HepG2 (cell line): Measurements from ENCODE around the gene NFE2. TPM values are rescaled to one million over a fixed set of nuclear protein-coding genes. Genes with fewer than 3 reads are reported as not detected.

Experiments
- ARNT2 ChIP-seq: sonication (generic); formaldehyde crosslinking; IDR thresholded peaks from 2 replicates; pipeline ENCODE4 v1.8.0; 2022; ENCODE audit warnings: mild to moderate bottlenecking, low read depth, missing genetic modification reagents, moderate library complexity
- EP300 ChIP-seq, 3 experiments: sonication (generic) in 1 of 3; formaldehyde crosslinking in 1 of 3; IDR thresholded peaks; 2 replicates each; pipeline versions ENCODE4 v1.5.1 to v1.6.1; 2011 to 2020; ENCODE audit warnings: low read depth in 2 of 3, low read length in 2 of 3, borderline replicate concordance in 1 of 3, improper control_type of control experiment in 1 of 3, mild to moderate bottlenecking in 1 of 3, missing genetic modification reagents in 1 of 3, moderate library complexity in 1 of 3
- GMEB2 ChIP-seq: IDR thresholded peaks from 2 replicates; pipeline ENCODE4 v1.6.1; 2016; ENCODE audit warnings: missing biosample characterization, missing genetic modification reagents, low read depth
- HDAC1 ChIP-seq: sonication (generic); formaldehyde crosslinking; IDR thresholded peaks from 2 replicates; pipeline ENCODE4 v1.5.1; 2020; ENCODE audit warnings: mild to moderate bottlenecking, missing genetic modification reagents
- MAZ ChIP-seq, 2 experiments: sonication (generic) in 1 of 2; formaldehyde crosslinking in 1 of 2; IDR thresholded peaks; 2 replicates each; pipeline versions ENCODE4 v1.5.0 to v1.6.1; 2012 to 2020; ENCODE audit warnings: low read depth in 2 of 2, mild to moderate bottlenecking in 2 of 2, borderline replicate concordance in 1 of 2, improper control_type of control experiment in 1 of 2, low read length in 1 of 2, missing genetic modification reagents in 1 of 2, moderate library complexity in 1 of 2
- NCOR1 ChIP-seq: fragments of 200-600 bp; sonication (generic); IDR thresholded peaks from 2 replicates; pipeline ENCODE4 v1.7.0; 2017; ENCODE audit warnings: antibody characterized with exemption, low read length, borderline replicate concordance
- NFIC ChIP-seq: IDR thresholded peaks from 2 replicates; pipeline ENCODE4 v1.6.1; 2012; ENCODE audit warnings: mild to moderate bottlenecking, low read length, inconsistent platforms
- SOX5 ChIP-seq: IDR thresholded peaks from 2 replicates; pipeline ENCODE4 v1.6.1; 2016; ENCODE audit warnings: borderline replicate concordance
- SRSF9 ChIP-seq: fragments of 200-400 bp; formaldehyde crosslinking; IDR thresholded peaks from 2 replicates; pipeline ENCODE4 v1.6.1; 2018; ENCODE audit warnings: borderline replicate concordance, mild to moderate bottlenecking, low read depth, low read length; ENCODE audit not compliant: insufficient read depth, poor library complexity, severe bottlenecking
- TCF7L2 ChIP-seq: IDR thresholded peaks from 2 replicates; pipeline ENCODE4 v1.6.1; 2011; ENCODE audit warnings: mild to moderate bottlenecking, low read depth, low read length, moderate library complexity
- TFAP4 ChIP-seq: sonication (generic); IDR thresholded peaks from 2 replicates; pipeline ENCODE4 v1.6.1; 2016; ENCODE audit warnings: low read depth, borderline replicate concordance
- ZNF800 ChIP-seq: sonication (generic); formaldehyde crosslinking; IDR thresholded peaks from 2 replicates; pipeline ENCODE4 v1.4.0; 2020; ENCODE audit warnings: missing genetic modification reagents
- ZNF850 ChIP-seq: sonication (generic); formaldehyde crosslinking; conservative IDR thresholded peaks from 2 replicates; pipeline ENCODE4 v1.9.0; 2021; ENCODE audit warnings: mild to moderate bottlenecking, missing genetic modification reagents
- ZNF891 ChIP-seq: sonication (generic); formaldehyde crosslinking; IDR thresholded peaks from 2 replicates; pipeline ENCODE4 v1.5.0; 2020; ENCODE audit warnings: mild to moderate bottlenecking, missing genetic modification reagents
- polyA plus RNA-seq, 8 experiments: library from polyadenylated mRNA; depleted of rRNA in 3 of 8; stranded (reverse) in 7 of 8; unstranded in 1 of 8; fragments of >200 nt; fragmentation: Illumina TruSeq in 4 of 8; extraction: Trizol in 4 of 8; gene quantifications; 2 replicates each; pipeline versions ENCODE4 v1.2.1 to v1.2.3, GENCODE V29; 2011 to 2016; ENCODE audit warnings: low read depth in 4 of 8, missing spikeins in 1 of 8, mixed read lengths in 1 of 8; ENCODE audit not compliant: insufficient read depth in 1 of 8
- total RNA-seq, 5 experiments: library from RNA; depleted of rRNA; stranded (reverse); fragments of >200 nt; fragmentation: Illumina TruSeq; extraction: Trizol; gene quantifications; 2 replicates each; pipeline ENCODE4 v1.2.3, GENCODE V29; 2016; ENCODE audit warnings: low read depth in 1 of 5
- TF ChIP-seq, protein P1 (sequence below): sonication (generic); formaldehyde crosslinking; IDR thresholded peaks from 2 replicates; pipeline ENCODE4 v1.4.0; 2020; ENCODE audit warnings: missing genetic modification reagents, borderline replicate concordance

Gene NFE2
- total and polyA plus RNA-seq, 2 of the 13 experiments (the other 11 are each of a cell fraction or from before 2014, with no cell fraction given) = 4.5 to 7.8 TPM

DNA sequence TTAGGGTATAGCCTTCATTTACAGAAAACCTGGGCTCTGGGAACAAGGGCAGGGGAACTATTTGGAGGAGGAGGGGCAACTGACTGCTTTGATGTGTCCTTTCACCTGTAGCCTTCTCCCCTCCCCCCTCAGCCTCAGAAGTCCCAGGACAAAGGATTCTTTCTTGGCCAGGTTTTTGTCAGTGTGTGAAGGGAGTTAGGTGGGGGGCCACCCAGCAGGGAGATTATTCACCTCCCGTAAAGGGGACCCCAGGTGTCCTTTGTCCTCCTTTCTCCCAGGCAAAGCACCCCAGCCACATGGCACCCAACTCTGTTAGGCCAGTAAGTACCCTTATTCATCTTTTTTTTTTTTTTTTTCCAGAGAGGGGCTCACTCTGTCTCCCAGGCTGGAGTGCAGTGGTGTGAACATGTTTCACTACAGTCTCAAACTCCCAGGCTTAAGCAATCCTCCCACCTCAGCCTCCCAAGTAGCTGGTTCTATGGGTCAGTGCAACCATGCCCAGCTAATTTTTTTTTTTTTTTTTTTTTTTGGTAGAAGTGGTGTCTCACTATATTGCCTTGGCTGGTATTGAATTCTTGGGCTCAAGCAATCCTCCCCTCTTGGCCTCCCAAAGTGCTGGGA is 723 bp upstream of the NFE2 start (continued):
- TF ChIP-seq GMEB2 = no peak
- TF ChIP-seq ZNF800 (CRISPR knock-in tag) = no peak
- peak; percentile 60; the same call in 1 of the 2 replicates for TF ChIP-seq TFAP4
- TF ChIP-seq NCOR1 = peak; percentile 67
- TF ChIP-seq SOX5 (CRISPR knock-in tag) = peak; percentile 57; the same call in 1 of the 2 replicates
- TF ChIP-seq ARNT2 (CRISPR knock-in tag) = 0 out of 2 replicates have a peak, but pooled peaks have one; percentile 20
- 0 out of 2 replicates have a peak, but pooled peaks have one; percentile 32 for TF ChIP-seq TCF7L2
- TF ChIP-seq, protein P1, sequence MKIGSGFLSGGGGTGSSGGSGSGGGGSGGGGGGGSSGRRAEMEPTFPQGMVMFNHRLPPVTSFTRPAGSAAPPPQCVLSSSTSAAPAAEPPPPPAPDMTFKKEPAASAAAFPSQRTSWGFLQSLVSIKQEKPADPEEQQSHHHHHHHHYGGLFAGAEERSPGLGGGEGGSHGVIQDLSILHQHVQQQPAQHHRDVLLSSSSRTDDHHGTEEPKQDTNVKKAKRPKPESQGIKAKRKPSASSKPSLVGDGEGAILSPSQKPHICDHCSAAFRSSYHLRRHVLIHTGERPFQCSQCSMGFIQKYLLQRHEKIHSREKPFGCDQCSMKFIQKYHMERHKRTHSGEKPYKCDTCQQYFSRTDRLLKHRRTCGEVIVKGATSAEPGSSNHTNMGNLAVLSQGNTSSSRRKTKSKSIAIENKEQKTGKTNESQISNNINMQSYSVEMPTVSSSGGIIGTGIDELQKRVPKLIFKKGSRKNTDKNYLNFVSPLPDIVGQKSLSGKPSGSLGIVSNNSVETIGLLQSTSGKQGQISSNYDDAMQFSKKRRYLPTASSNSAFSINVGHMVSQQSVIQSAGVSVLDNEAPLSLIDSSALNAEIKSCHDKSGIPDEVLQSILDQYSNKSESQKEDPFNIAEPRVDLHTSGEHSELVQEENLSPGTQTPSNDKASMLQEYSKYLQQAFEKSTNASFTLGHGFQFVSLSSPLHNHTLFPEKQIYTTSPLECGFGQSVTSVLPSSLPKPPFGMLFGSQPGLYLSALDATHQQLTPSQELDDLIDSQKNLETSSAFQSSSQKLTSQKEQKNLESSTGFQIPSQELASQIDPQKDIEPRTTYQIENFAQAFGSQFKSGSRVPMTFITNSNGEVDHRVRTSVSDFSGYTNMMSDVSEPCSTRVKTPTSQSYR (CRISPR knock-in tag) = peak; percentile 96
- TF ChIP-seq ZNF891 (CRISPR knock-in tag) = no peak
- peak; percentile 58; the same call in 1 of the 2 replicates for TF ChIP-seq HDAC1 (CRISPR knock-in tag)
- no peak for TF ChIP-seq SRSF9
- TF ChIP-seq NFIC = peak; percentile 41; the same call in 1 of the 2 replicates
- TF ChIP-seq ZNF850 (CRISPR knock-in tag) = 0 out of 2 replicates have a peak, but pooled peaks have one; percentile 3
- TF ChIP-seq MAZ (IDR thresholded peaks at IDR 0.05; ENCODE audit: borderline replicate concordance, low read depth, low read length) = no peak
- TF ChIP-seq MAZ (CRISPR knock-in tag; IDR thresholded peaks at IDR 0.05; ENCODE audit: low read depth) = peak; percentile 3; the same call in 1 of the 2 replicates
- peak in 1 of 2 experiments; percentile 81; a peak in 2 of 4 replicates for TF ChIP-seq EP300 (IDR thresholded peaks at IDR 0.05; ENCODE audit: low read depth in 2 of 2, low read length in 2 of 2)
- no peak for TF ChIP-seq EP300 (CRISPR knock-in tag; IDR thresholded peaks at IDR 0.05; ENCODE audit: borderline replicate concordance)
